22Rv1 (cell line): ENCODE data around the gene KLK4.

Experiments used
- H3K27ac ChIP-seq: fragments of 450-650 bp; 2 replicates; pipeline ENCODE4 v1.5.1; 2017
- CTCF ChIP-seq: fragments of 450-650 bp; IDR thresholded peaks from 2 replicates; pipeline ENCODE4 v1.5.1; 2017; ENCODE audit warnings: mild to moderate bottlenecking
- ZFX ChIP-seq: fragments of 450-650 bp; IDR thresholded peaks from 2 replicates; pipeline ENCODE4 v1.6.1; 2017; ENCODE audit warnings: antibody characterized with exemption, borderline replicate concordance

Gene KLK4

GRCh38 chr19:50928831-50929230 is 17.6 kb upstream of the KLK4 start:
- TF ChIP-seq ZFX, result no peak
- TF ChIP-seq CTCF, result no peak
- H3K27ac ChIP-seq, result no peak overlapping the region

DNA sequence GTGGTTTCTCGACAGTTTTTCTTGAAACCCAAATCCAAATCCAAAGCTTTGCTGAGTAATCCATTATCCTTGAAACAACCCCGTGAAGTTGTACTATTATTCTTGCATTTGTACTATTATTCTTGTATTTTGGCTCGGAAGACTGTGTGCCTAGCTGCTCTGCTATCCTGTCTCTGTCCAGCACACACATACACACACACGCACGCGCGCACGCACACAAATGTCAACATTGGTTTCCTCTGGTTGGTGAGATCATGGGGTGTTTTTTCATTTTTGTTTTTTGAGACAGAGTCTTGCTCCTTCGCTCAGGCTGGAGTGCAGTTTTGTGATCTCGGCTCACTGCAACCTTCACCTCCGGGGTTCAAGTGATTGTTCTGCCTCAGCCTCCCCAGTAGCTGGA is 14.9 kb upstream of the KLK4 start:
- no peak overlapping the region for H3K27ac ChIP-seq
- TF ChIP-seq CTCF (no peak), ZFX (no peak)

- TF ChIP-seq ZFX (no peak), CTCF (no peak)
- no peak overlapping the region for H3K27ac ChIP-seq
Observed at GRCh38 chr19:50925734-50926133, 14.5 kb upstream of the KLK4 start.

- TF ChIP-seq CTCF (no peak), ZFX (no peak)
- H3K27ac ChIP-seq, result no peak overlapping the region
Observed at GRCh38 chr19:50924586-50924985, 13.4 kb upstream of the KLK4 start.

DNA sequence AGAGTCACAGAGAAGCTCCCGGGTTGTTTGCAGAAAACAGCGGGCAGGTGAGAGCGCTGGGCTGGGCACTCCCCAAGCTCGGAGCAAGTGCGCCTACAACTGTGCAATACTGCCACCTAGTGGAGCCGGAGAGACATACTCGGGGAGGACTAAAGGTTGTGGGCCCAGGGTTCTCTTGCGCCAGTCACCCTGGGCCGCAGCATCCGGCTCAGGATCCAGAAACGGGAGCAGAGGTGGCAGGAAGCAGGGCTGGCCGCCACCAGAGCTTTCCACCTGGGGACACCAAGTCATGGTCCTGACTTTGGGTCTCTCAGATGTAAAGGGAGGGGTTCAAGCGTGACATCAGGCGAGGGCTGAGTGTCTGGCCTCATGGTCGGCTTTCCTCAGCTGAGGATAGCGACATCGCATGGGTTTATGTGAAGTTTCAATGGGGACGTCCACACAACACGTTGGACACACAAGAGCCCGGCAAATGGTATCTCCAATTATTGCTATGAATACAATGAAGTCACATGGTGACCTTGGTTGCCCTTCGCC is 11.2 kb upstream of the KLK4 start:
- no peak for TF ChIP-seq ZFX
- TF ChIP-seq CTCF, result peak; percentile 84
- peak overlapping the region; percentile 77 for H3K27ac ChIP-seq

DNA sequence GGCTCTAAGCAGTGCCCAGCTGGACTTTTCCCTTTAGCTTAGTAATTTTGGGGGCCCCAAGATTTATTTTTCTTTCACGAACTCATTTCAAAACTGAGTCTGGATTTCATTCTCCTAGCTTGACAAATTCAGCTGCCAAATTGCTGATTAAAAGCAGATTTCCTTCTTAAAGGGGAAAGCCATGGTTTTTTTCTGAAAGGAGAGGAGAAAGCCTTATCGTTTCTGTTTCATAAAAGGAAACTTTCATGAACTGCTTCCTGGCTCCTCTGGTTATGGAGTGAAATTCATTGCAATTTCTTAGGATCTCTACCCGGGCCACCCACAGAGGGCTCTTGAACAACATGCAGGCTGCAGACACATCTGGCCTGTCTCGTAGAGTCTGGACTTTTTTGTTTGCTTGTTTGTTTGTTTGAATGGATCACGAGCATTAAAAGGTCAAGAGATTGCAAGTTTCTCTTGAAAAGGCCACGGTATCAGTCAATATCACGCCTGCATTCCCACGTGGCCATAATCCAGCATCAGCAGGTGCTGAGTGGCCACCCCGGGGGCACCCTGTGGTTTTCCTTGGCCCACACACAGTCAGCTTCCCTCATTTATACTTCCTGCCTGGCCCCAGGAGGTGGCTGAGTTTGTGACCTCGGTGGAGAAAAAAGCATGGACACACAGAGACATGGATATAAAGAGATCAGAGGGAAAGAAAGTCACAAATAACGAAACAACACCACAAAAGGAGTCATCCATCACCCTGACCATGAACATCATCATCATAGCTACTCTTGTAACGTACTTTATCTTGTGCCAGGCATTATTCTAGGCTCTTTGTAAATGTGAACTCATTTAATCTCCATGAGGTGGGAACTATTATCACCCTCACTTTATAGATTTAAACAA is 10.5 kb upstream of the KLK4 start:
- H3K27ac ChIP-seq, result peak overlapping the region; percentile 77
- TF ChIP-seq CTCF (no peak), ZFX (no peak)

- TF ChIP-seq ZFX (no peak), CTCF (no peak)
- H3K27ac ChIP-seq, result no peak overlapping the region
Observed at GRCh38 chr19:50916069-50916468, 4.9 kb upstream of the KLK4 start.
